ENCODE data around the gene AMOT. TPM values are rescaled to one million over a fixed set of nuclear protein-coding genes. Genes with fewer than 3 reads are reported as not detected.

Gene AMOT
- total and polyA plus RNA-seq, 2 donors (not counting 1 experiment from before 2014, with no cell fraction given) = 0.91 to 5.2 TPM

DNA sequence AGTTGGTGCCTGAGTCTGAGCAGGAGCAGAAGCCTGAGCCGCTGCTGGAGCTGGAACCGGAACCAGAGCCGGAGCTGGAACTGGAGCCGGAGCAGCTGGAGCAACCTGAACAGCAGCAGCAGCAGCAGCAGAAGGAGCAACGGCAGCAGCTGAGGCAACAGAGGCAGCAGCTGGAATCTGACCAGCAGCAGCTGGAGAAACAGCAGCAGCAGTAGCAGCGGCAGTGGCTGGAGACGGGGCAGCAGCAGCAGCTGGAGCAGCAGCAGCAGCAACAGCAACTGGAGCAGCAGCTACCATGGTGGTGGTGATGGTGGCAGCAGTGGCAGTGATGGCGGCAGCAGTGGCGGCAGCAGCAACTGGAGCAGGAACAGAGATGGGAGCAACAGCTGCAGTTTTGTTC lies 61.5 kb downstream of the AMOT start:
- no peak for DNase-seq
- H3K27me3 ChIP-seq (replicated peaks in 1 of 4; ENCODE audit: control extremely low read depth in 1 of 4, control insufficient read depth in 3 of 4, insufficient read depth in 4 of 4, low read length in 3 of 4) = no peaks in the 10 kb centered on the region
- H3K4me3 ChIP-seq (ENCODE audit: control extremely low read depth in 1 of 5, extremely low read depth in 1 of 5, insufficient read depth in 1 of 5, low read depth in 2 of 5, low read length in 4 of 5) = no peak overlapping the region
- no peaks in the 10 kb centered on the region for H3K27me3 Mint-ChIP-seq
- WGBS (ENCODE audit: insufficient coverage) = 91% methylated on average over 6 of the region's 9 CpGs
- no peaks in the 10 kb centered on the region for H3K4me1 Mint-ChIP-seq
- no peak overlapping the region for H3K9ac ChIP-seq (ENCODE audit: low read length)
- peaks cover 0 to 4% of the 10 kb centered on the region in 2 experiments for H3K36me3 ChIP-seq (replicated peaks in 1 of 2; ENCODE audit: control extremely low read depth in 1 of 2, control insufficient read depth in 1 of 2, extremely low read depth in 1 of 2, insufficient read depth in 2 of 2, low read length in 1 of 2)
- POLR2A ChIA-PET = no interaction called here
- no peaks in the 10 kb centered on the region for H3K79me2 ChIP-seq (ENCODE audit: control insufficient read depth, insufficient read depth, low read length)
- no peak overlapping the region for H3K4me3 Mint-ChIP-seq
- H2AFZ ChIP-seq (ENCODE audit: insufficient read depth, low read depth, low read length, poor library complexity, severe bottlenecking) = no peak overlapping the region
- no peaks in the 10 kb centered on the region for H3K9me3 Mint-ChIP-seq (ENCODE audit: insufficient read depth)
- ATAC-seq (ENCODE audit: low read depth) = no peak
- no peaks in the 10 kb centered on the region for H3K9me3 ChIP-seq (ENCODE audit: control extremely low read depth in 1 of 3, control insufficient read depth in 2 of 3, insufficient read depth in 1 of 3, low read length in 2 of 3)
- intact Hi-C loops (cut with micrococcal nuclease) = no loop called here
- H3K4me1 ChIP-seq (ENCODE audit: control insufficient read depth in 2 of 2, insufficient read depth in 2 of 2, low read length in 2 of 2) = no peaks in the 10 kb centered on the region
- TF ChIP-seq EZH2 (IDR thresholded peaks at IDR 0.05; ENCODE audit: borderline replicate concordance, insufficient read depth, low read depth, low read length, poor library complexity, severe bottlenecking) = no peak
- TF ChIP-seq, protein P1, sequence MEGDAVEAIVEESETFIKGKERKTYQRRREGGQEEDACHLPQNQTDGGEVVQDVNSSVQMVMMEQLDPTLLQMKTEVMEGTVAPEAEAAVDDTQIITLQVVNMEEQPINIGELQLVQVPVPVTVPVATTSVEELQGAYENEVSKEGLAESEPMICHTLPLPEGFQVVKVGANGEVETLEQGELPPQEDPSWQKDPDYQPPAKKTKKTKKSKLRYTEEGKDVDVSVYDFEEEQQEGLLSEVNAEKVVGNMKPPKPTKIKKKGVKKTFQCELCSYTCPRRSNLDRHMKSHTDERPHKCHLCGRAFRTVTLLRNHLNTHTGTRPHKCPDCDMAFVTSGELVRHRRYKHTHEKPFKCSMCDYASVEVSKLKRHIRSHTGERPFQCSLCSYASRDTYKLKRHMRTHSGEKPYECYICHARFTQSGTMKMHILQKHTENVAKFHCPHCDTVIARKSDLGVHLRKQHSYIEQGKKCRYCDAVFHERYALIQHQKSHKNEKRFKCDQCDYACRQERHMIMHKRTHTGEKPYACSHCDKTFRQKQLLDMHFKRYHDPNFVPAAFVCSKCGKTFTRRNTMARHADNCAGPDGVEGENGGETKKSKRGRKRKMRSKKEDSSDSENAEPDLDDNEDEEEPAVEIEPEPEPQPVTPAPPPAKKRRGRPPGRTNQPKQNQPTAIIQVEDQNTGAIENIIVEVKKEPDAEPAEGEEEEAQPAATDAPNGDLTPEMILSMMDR (IDR thresholded peaks at IDR 0.05) = no peak
- H3K27ac Mint-ChIP-seq = no peak overlapping the region
- H4K20me1 ChIP-seq (ENCODE audit: control insufficient read depth, insufficient read depth, low read length, poor library complexity, severe bottlenecking) = no peaks in the 10 kb centered on the region
- no peak overlapping the region for H3K4me2 ChIP-seq (replicated peaks; ENCODE audit: low read depth, low read length, poor library complexity, severe bottlenecking)
- no peak overlapping the region for H3K27ac ChIP-seq (ENCODE audit: low read length in 2 of 2)
- CTCF ChIA-PET = no interaction called here

DNA sequence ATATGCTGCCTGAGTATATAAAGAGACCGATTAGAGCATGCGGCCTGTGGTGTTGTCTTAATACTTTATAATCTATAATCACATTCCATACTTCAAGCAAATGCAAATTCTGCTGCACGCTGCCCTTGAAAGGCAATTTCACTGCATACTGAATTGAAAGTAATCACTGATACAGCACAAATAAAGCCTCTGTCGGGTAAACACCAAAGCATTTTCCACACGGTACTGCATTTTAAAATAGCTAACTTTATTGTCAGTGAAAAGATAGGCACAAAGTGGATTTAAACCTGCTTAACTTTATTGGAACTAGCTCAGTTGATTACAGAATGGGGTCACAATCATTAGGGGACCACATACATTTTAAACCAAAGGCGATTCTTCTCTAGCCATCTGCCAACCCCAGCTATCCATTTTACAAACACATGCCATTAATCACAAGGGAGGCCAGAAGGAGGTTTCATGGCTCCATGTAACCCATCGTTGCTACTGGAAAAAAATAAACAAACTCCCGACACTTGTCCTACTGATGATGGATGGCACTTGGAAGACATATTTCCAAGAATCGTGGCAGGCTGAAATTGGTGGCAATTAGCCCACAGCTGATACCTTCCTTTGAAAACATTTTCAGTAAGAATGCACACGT lies 65.9 kb downstream of the AMOT start:
- CTCF ChIA-PET = no interaction called here
- no CpG with 5 or more reads among the region's 10 CpGs for WGBS (ENCODE audit: insufficient coverage)
- H3K9ac ChIP-seq (ENCODE audit: low read length) = no peak overlapping the region
- H2AFZ ChIP-seq (ENCODE audit: insufficient read depth, low read depth, low read length, poor library complexity, severe bottlenecking) = no peak overlapping the region
- intact Hi-C loops (cut with micrococcal nuclease) = no loop called here
- H3K4me2 ChIP-seq (replicated peaks; ENCODE audit: low read depth, low read length, poor library complexity, severe bottlenecking) = no peak overlapping the region
- no peaks in the 10 kb centered on the region for H3K79me2 ChIP-seq (ENCODE audit: control insufficient read depth, insufficient read depth, low read length)
- H3K27ac Mint-ChIP-seq = no peak overlapping the region
- no peaks in the 10 kb centered on the region for H4K20me1 ChIP-seq (ENCODE audit: control insufficient read depth, insufficient read depth, low read length, poor library complexity, severe bottlenecking)
- H3K4me1 ChIP-seq (ENCODE audit: control insufficient read depth in 2 of 2, insufficient read depth in 2 of 2, low read length in 2 of 2) = no peaks in the 10 kb centered on the region
- no peak overlapping the region for H3K4me3 Mint-ChIP-seq
- ATAC-seq (ENCODE audit: low read depth) = no peak
- no peaks in the 10 kb centered on the region for H3K27me3 Mint-ChIP-seq
- POLR2A ChIA-PET = no interaction called here
- H3K9me3 Mint-ChIP-seq (ENCODE audit: insufficient read depth) = no peaks in the 10 kb centered on the region
- H3K4me3 ChIP-seq (ENCODE audit: control extremely low read depth in 1 of 5, extremely low read depth in 1 of 5, insufficient read depth in 1 of 5, low read depth in 2 of 5, low read length in 4 of 5) = no peak overlapping the region
- no peaks in the 10 kb centered on the region for H3K27me3 ChIP-seq (replicated peaks in 1 of 4; ENCODE audit: control extremely low read depth in 1 of 4, control insufficient read depth in 3 of 4, insufficient read depth in 4 of 4, low read length in 3 of 4)
- no peak overlapping the region for H3K27ac ChIP-seq (ENCODE audit: low read length in 2 of 2)
- H3K36me3 ChIP-seq (replicated peaks in 1 of 2; ENCODE audit: control extremely low read depth in 1 of 2, control insufficient read depth in 1 of 2, extremely low read depth in 1 of 2, insufficient read depth in 2 of 2, low read length in 1 of 2) = peaks cover 0 to 4% of the 10 kb centered on the region in 2 experiments
- H3K4me1 Mint-ChIP-seq = no peaks in the 10 kb centered on the region
- DNase-seq = no peak
- TF ChIP-seq, protein P1 (IDR thresholded peaks at IDR 0.05) = no peak
- no peak for TF ChIP-seq EZH2 (IDR thresholded peaks at IDR 0.05; ENCODE audit: borderline replicate concordance, insufficient read depth, low read depth, low read length, poor library complexity, severe bottlenecking)
- H3K9me3 ChIP-seq (ENCODE audit: control extremely low read depth in 1 of 3, control insufficient read depth in 2 of 3, insufficient read depth in 1 of 3, low read length in 2 of 3) = no peaks in the 10 kb centered on the region

Data from B cell (primary cell).